ENCODE measurements around the gene IL7R.
"Not testable (repeated sequence)": the region's sequence is repeated elsewhere in the genome, so short reads cannot be mapped to it uniquely, and the experiment has no call there.

The IL7R gene

GRCh38 chr5:35852084-35852734 is 4.5 kb upstream of the IL7R start:
- H3K4me3 ChIP-seq (ENCODE audit: low read length), result no peak overlapping the region
- no peak for TF ChIP-seq CTCF (IDR thresholded peaks at IDR 0.05; ENCODE audit: insufficient read depth, low read depth, low read length, missing control alignments)
- no peak for DNase-seq (ENCODE audit: low read depth)

GRCh38 chr5:35852773-35853172 is 3.9 kb upstream of the IL7R start:
- no peak overlapping the region for H3K4me3 ChIP-seq (ENCODE audit: low read length)

GRCh38 chr5:35853631-35854030 is 3.1 kb upstream of the IL7R start:
- no peak for TF ChIP-seq CTCF (IDR thresholded peaks at IDR 0.05; ENCODE audit: insufficient read depth, low read depth, low read length, missing control alignments)
- no peak overlapping the region for H3K4me3 ChIP-seq (ENCODE audit: low read length)
- no peak for DNase-seq (ENCODE audit: low read depth)

More at GRCh38 chr5:35852773-35853172, 3.9 kb upstream of the IL7R start:
- DNase-seq (ENCODE audit: low read depth), result no peak
- TF ChIP-seq CTCF (IDR thresholded peaks at IDR 0.05; ENCODE audit: insufficient read depth, low read depth, low read length, missing control alignments), result no peak

DNA sequence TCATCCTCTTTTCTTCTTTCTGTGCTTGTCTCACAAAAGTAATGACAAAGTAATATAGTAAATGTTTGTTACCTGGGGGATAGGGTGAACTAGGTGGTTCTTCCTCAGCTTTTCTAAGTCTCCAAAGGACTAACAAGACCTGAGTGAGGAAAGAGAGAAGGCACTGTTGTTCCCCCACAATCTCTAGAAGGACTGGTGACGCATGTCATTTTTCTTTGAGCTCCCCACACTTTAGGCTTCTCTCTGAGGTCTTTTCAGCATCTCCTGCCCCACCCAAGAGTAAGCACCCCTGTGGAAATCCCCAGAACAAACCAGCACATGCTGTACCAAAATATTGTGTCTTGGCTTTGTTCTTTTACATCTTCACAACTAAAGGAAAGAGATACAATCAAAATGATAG is 2.4 kb upstream of the IL7R start:
- TF ChIP-seq CTCF (IDR thresholded peaks at IDR 0.05; ENCODE audit: insufficient read depth, low read depth, low read length, missing control alignments), result no peak
- no peak for DNase-seq (ENCODE audit: low read depth)
- no peak overlapping the region for H3K4me3 ChIP-seq (ENCODE audit: low read length)

DNA sequence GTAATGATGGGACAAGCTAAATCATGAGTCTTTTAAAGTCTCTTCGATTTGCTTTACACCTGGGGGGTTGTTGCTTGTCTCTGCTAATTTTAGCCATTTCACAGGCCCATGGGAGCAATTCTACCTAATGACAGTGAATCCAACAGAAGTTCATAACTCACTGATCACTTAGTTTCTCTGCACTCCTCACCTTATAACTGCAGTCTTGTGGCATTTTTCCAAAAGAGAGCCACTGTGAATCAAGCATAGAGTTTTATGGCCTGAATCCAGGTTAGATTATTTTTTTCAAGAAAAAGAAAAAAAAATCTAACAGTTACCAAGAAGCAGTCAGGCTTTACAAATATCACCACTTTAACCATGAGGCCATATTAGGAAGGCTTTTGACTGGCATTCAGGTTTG is 1.5 kb upstream of the IL7R start:
- no peak overlapping the region for H3K4me3 ChIP-seq (ENCODE audit: low read length)
- no peak for DNase-seq (ENCODE audit: low read depth)
- no peak for TF ChIP-seq CTCF (IDR thresholded peaks at IDR 0.05; ENCODE audit: insufficient read depth, low read depth, low read length, missing control alignments)

DNA sequence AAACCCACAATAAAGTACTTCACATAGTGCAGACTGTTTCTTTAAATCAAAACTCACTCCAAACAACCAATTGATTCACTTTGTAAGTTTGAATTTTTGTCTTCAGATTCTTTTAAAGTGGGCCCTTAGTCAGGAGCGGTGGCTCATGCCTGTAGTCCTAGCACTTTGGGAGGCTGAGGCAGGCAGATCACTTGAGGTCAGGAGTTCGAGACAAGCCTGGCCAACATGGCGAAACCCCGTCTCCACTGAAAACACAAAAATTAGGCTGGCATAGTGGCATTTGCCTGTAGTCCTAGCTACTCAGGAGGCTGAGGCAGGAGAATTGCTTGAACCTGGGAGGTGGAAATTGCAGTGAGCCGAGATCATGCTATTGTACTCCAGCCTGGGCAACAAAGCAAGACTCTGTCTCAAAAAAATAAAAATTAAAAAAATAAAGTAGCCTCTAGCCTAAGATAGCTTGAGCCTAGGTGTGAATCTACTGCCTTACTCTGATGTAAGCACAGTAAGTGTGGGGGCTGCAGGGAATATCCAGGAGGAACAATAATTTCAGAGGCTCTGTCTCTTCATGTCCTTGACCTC is 416 bp upstream of the IL7R start:
- DNase-seq (ENCODE audit: low read depth); H3K4me3 ChIP-seq (ENCODE audit: low read length): not testable (repeated sequence)

- peak; percentile 82 for DNase-seq (ENCODE audit: low read depth)
- no peak for TF ChIP-seq CTCF (IDR thresholded peaks at IDR 0.05; ENCODE audit: insufficient read depth, low read depth, low read length, missing control alignments)
- H3K4me3 ChIP-seq (ENCODE audit: low read length), result no peak overlapping the region
These were observed 1.0 kb downstream of the IL7R start for GRCh38 chr5:35857606-35858205.

Measured in epithelial cell of esophagus (primary cell).